GM18502 (cell line): Measurements from ENCODE around the gene RPS27A.
"Not testable (repeated sequence)": the region's sequence is repeated elsewhere in the genome, so short reads cannot be mapped to it uniquely, and the experiment has no call there.

Source experiments
- ATAC-seq: cut with Tn5 transposase; IDR thresholded peaks from one replicate; pipeline ENCODE4 v1.9.1; 2021; ENCODE audit warnings: mild to moderate bottlenecking; ENCODE audit not compliant: unreplicated experiment, poor library complexity

Gene RPS27A

GRCh38 chr2:55235724-55236538, 3.4 kb downstream of the RPS27A start:
- no peak for ATAC-seq

GRCh38 chr2:55236992-55237543, 4.6 kb downstream of the RPS27A start:
- ATAC-seq: no peak

- no peak for ATAC-seq
These were observed 7.3 kb downstream of the RPS27A start for GRCh38 chr2:55239656-55240222.

- ATAC-seq: not testable (repeated sequence)
These were observed 9.1 kb downstream of the RPS27A start for GRCh38 chr2:55241582-55241981.

- ATAC-seq: no peak
These were observed 10.1 kb downstream of the RPS27A start for GRCh38 chr2:55242617-55243016.

GRCh38 chr2:55245411-55245810, 12.9 kb downstream of the RPS27A start:
- no peak for ATAC-seq

GRCh38 chr2:55247025-55247424, 14.5 kb downstream of the RPS27A start:
- no peak for ATAC-seq

GRCh38 chr2:55252832-55253231, 20.3 kb downstream of the RPS27A start:
- no peak for ATAC-seq

- ATAC-seq: not testable (repeated sequence)
These were observed 27.1 kb downstream of the RPS27A start for GRCh38 chr2:55259586-55259985.

- no peak for ATAC-seq
These were observed 35.9 kb downstream of the RPS27A start for GRCh38 chr2:55268288-55268906.

- ATAC-seq: peak; percentile 96
These were observed 36.6 kb downstream of the RPS27A start, which contains the start of gene MTIF2 for GRCh38 chr2:55268907-55269644. Gene MTIF2 (minus strand): TSS chr2:55269231. CDS start chr2:55263858, 5,373 bp downstream.

- ATAC-seq: no peak
These were observed 37.1 kb downstream of the RPS27A start for GRCh38 chr2:55269645-55269990.

- not testable (repeated sequence) for ATAC-seq
These were observed 41.9 kb downstream of the RPS27A start for GRCh38 chr2:55274346-55274745.

GRCh38 chr2:55277310-55277709, 44.8 kb downstream of the RPS27A start:
- ATAC-seq: no peak

- ATAC-seq: not testable (repeated sequence)
These were observed 46.8 kb downstream of the RPS27A start for GRCh38 chr2:55279214-55279835.

- ATAC-seq: not testable (repeated sequence)
These were observed 47.5 kb downstream of the RPS27A start for GRCh38 chr2:55279859-55280424.

- not testable (repeated sequence) for ATAC-seq
These were observed 48.5 kb downstream of the RPS27A start for GRCh38 chr2:55280851-55281546.

GRCh38 chr2:55282110-55282917, 49.8 kb downstream of the RPS27A start:
- peak; percentile 98 for ATAC-seq
